Erythroblast (primary cell): ENCODE data around the gene GABBR2.

ENCODE experiments used
- DNase-seq, 2 experiments: peaks; one replicate each; lab custom pipeline; 2025; lab: John Stamatoyannopoulos, UW
- GATA1 ChIP-seq: IDR thresholded peaks from 2 replicates; pipeline ENCODE4 v1.6.1; 2011; ENCODE audit warnings: low read depth, mild to moderate bottlenecking, control low read depth, low read length, moderate library complexity
- POLR2A ChIP-seq: IDR thresholded peaks from 2 replicates; pipeline ENCODE4 v1.6.1; 2011; ENCODE audit warnings: mild to moderate bottlenecking, low read length

The GABBR2 gene

GRCh38 chr9:98644011-98644410 lies 64.7 kb downstream of the GABBR2 start:
- TF ChIP-seq POLR2A (no peak), GATA1 (no peak)
- DNase-seq: no peak

GRCh38 chr9:98642661-98643312 lies 65.9 kb downstream of the GABBR2 start:
- TF ChIP-seq GATA1 (no peak), POLR2A (no peak)
- no peak for DNase-seq

DNA sequence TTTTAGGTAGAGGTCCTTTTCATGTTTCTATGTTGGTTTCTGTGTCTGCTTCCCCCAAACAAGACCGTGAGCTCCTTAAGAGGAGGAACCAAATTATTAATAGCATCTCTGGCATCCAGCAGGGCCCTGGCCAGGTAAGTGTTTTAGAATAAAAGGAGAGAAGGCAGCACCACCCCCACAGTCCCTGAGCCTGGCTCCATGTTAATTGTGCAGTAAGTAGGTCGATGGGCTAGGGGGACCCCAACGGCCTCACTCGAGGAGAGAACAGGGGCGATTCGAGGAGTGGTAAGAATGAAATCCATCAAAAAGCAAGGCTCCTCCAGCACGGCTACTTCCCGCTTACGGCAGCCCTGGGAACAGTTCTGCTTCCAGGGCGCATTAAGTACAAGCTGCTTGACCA lies 67.0 kb downstream of the GABBR2 start:
- TF ChIP-seq GATA1 (no peak), POLR2A (no peak)
- no peak for DNase-seq

GRCh38 chr9:98640394-98640793 lies 68.3 kb downstream of the GABBR2 start:
- no peak for DNase-seq
- TF ChIP-seq POLR2A: no peak
- TF ChIP-seq GATA1: no peak

GRCh38 chr9:98639133-98639532 lies 69.6 kb downstream of the GABBR2 start:
- TF ChIP-seq POLR2A (no peak), GATA1 (no peak)
- DNase-seq: no peak

DNA sequence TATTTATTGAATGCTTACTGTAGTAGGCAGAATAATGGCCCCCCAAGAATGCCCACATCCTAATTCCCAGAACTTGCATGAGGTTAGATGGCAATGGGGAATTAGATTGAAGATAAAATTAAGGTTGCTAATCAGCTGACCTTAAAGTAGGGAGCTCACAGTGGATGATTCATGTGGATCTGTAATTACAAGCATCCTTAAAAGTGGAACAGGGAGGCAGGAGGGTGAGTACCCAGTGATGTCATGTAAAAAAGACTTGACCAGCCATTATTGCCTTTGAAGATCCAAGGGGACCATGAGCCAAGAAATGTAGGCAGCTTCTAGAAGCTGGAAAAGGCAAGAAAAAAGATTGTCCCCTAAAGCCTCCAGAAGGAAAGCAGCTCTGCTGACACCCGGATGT lies 71.4 kb downstream of the GABBR2 start:
- no peak for DNase-seq
- TF ChIP-seq GATA1 (no peak), POLR2A (no peak)

DNA sequence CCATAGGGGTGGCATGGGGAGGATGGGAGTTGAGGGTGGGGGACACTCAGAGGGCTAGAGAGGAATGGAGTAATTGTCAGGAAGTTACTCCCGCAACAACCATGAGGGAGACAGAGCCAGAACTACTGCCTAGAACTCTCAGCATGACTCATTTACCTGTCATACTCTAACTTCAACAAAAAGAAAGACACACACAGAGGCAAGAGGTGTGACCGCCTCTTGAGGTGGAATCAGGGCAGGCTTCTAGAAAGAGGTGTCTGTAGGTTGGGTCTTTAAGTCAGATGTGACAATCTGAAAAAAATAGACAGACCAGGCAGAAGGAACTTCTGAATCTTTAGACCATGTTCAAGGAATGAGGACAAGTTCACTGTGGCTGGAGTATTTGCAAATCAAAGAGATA lies 73.4 kb downstream of the GABBR2 start:
- no peak for TF ChIP-seq GATA1
- no peak for DNase-seq

DNA sequence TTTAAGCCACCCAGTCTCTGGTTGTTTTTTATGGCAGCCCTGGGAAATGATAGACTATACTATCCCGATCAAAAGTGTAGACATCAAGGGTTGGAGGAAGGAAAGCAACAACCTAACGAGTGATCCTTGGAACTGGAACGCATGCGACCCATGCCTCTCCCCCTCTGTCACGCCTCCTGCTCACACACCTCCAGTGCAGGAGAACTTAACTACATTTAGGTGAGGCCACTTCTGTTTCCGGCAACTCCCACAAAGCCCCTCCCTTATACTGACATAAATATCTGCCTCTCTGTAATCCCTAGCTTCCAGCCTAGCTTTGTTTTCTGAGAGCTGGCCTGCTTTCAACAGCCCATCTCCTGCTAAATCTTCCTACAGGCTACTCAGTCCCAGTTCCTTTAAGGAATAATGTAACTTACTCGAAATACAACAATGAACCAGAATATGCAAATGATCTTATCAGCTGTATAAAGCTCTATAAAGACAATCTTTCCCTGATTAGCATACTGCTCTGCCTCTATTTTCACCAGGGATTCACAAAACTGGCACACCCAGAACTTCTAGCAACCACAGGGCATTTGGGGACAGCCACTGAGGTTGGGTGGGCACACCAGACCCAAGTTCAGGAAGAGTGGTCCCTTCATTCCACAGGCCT lies 73.9 kb downstream of the GABBR2 start:
- DNase-seq: no peak
- TF ChIP-seq GATA1: no peak
- TF ChIP-seq POLR2A: no peak

- DNase-seq: no peak
- TF ChIP-seq GATA1 (no peak), POLR2A (no peak)
These were observed 75.9 kb downstream of the GABBR2 start for GRCh38 chr9:98632839-98633238.

GRCh38 chr9:98627296-98627695 lies 81.4 kb downstream of the GABBR2 start:
- no peak for DNase-seq
- TF ChIP-seq GATA1: no peak
- TF ChIP-seq POLR2A: no peak

GRCh38 chr9:98625728-98626127 lies 83.0 kb downstream of the GABBR2 start:
- no peak for TF ChIP-seq POLR2A
- no peak for TF ChIP-seq GATA1
- DNase-seq: no peak

DNA sequence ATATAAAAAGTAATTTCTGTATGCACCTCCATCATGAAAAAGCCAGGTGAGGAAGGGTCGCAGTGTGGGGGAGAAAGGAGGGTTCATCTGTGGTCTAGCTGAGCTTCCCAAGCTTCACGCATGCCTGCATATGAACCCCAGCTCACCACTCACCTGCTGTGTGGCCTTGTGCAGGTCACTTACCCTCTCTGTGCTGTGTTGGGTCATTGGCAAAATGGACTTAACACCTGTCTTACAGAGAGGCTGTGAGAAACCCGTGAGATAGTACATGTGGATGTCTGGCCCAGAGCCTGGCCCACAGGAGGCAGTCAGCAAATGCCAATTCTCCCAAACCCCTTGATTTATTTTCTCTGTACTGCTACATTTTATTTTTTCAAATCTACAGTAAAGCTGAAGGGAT lies 88.9 kb downstream of the GABBR2 start:
- TF ChIP-seq POLR2A (no peak), GATA1 (no peak)
- no peak for DNase-seq

- no peak for DNase-seq
- TF ChIP-seq POLR2A: no peak
- no peak for TF ChIP-seq GATA1
These were observed 93.1 kb downstream of the GABBR2 start for GRCh38 chr9:98615633-98616032.

- DNase-seq: no peak
- no peak for TF ChIP-seq GATA1
- no peak for TF ChIP-seq POLR2A
These were observed 93.8 kb downstream of the GABBR2 start for GRCh38 chr9:98614941-98615340.
